Astrocyte (in vitro differentiated cells and primary cell): ENCODE data around the gene DENND6A.

Source experiments
- CTCF ChIP-seq: IDR thresholded peaks from 2 replicates; pipeline ENCODE4 v1.5.1; 2011; ENCODE audit warnings: low read depth, mild to moderate bottlenecking, inconsistent platforms, low read length, moderate library complexity; ENCODE audit not compliant: insufficient read depth
- EZH2 ChIP-seq: IDR thresholded peaks from 2 replicates; pipeline ENCODE4 v1.6.1; 2012; ENCODE audit warnings: mild to moderate bottlenecking, low read length, inconsistent platforms; ENCODE audit not compliant: insufficient read depth

GRCh38 chr3:57727106-57727505, 34.2 kb upstream of the DENND6A start:
- no peak for TF ChIP-seq CTCF
- no peak for TF ChIP-seq EZH2
